Gastroesophageal sphincter (tissue), 4 donors: ENCODE results near the gene ZRANB3. TPM values are rescaled to one million over a fixed set of nuclear protein-coding genes. Genes with fewer than 3 reads are reported as not detected.
"Not testable (repeated sequence)": the region's sequence is repeated elsewhere in the genome, so short reads cannot be mapped to it uniquely, and the experiment has no call there.

Experiments
- ATAC-seq: fragments of 150-250 bp; one replicate; pipeline ENCODE4 v1.9.1; 2016; ENCODE audit warnings: mild to moderate bottlenecking, moderate library complexity
- H3K27ac ChIP-seq, 4 donors: fragments of 200-600 bp; sonication (generic) in 3 of 4; 1 replicate in 3 of 4; 2 replicates in 1 of 4; pipeline ENCODE4 v1.5.1; 2016 to 2019
- H3K27me3 ChIP-seq: fragments of 200-600 bp; sonication (generic); one replicate; pipeline ENCODE4 v1.5.1; 2019
- H3K36me3 ChIP-seq, 2 donors: fragments of 200-600 bp; sonication (generic); one replicate each; pipeline ENCODE4 v1.5.1; 2019; ENCODE audit warnings: control low read depth in 1 of 2
- H3K4me1 ChIP-seq, 3 donors: fragments of 200-600 bp; sonication (generic); 1 replicate in 2 of 3; 2 replicates in 1 of 3; pipeline ENCODE4 v1.5.1; 2016 to 2019; ENCODE audit warnings: control low read depth in 2 of 3
- H3K4me3 ChIP-seq, 2 donors: fragments of 200-600 bp; sonication (generic); one replicate each; pipeline ENCODE4 v1.5.1; 2019; ENCODE audit warnings: mild to moderate bottlenecking in 1 of 2, moderate library complexity in 1 of 2
- H3K9me3 ChIP-seq, 3 donors: fragments of 200-600 bp; sonication (generic); one replicate each; pipeline ENCODE4 v1.5.1; 2017 to 2019; ENCODE audit warnings: control low read depth in 2 of 3
- CTCF ChIP-seq, 4 experiments: fragments of 200-600 bp in 2 of 4; fragments of 450-650 bp in 2 of 4; sonication (generic) in 1 of 4; IDR thresholded peaks; one replicate each; pipeline ENCODE4 v1.5.1; 2017 to 2019; ENCODE audit warnings: antibody characterized with exemption in 4 of 4, mild to moderate bottlenecking in 2 of 4, moderate library complexity in 2 of 4
- EP300 ChIP-seq: sonication (generic); formaldehyde crosslinking; IDR thresholded peaks from one replicate; pipeline ENCODE4 v1.6.1; 2017; ENCODE audit warnings: antibody characterized with exemption, mild to moderate bottlenecking
- POLR2A ChIP-seq, 2 donors: fragments of 450-650 bp; IDR thresholded peaks; one replicate each; pipeline ENCODE4 v1.6.1; 2017; ENCODE audit warnings: antibody characterized with exemption in 2 of 2, mild to moderate bottlenecking in 2 of 2, moderate library complexity in 1 of 2
- POLR2AphosphoS5 ChIP-seq: sonication (generic); formaldehyde crosslinking; IDR thresholded peaks from one replicate; pipeline ENCODE4 v1.6.1; 2017; ENCODE audit warnings: antibody characterized with exemption
- WGBS, 2 donors: methylation state at CpG; one replicate each; pipeline ENCODE4 v1.1.5; 2018; ENCODE audit warnings: low coverage in 1 of 2; 5-methylcytosine and 5-hydroxymethylcytosine counted together
- small RNA-seq, 4 donors: library from RNA; depleted of rRNA; stranded (forward); fragments of <200 nt; gene quantifications; one replicate each; pipeline ENCODE3, GENCODE V24; 2016
- total RNA-seq, 4 donors: library from RNA; depleted of rRNA; stranded (reverse); fragments of >200 nt; gene quantifications; one replicate each; pipeline ENCODE4 v1.1.0, GENCODE V29; 2016

Gene ZRANB3
- total RNA-seq, 4 donors from 2014 or later: 1.4 to 4.6 (median 2.4) TPM

- Histone ChIP-seq H3K4me3 (no peak overlapping the region), H3K9me3 (no peaks in the 10 kb centered on the region), H3K27me3 (no peaks in the 10 kb centered on the region), H3K36me3 (peaks cover 0 to 37% of the 10 kb centered on the region in 2 donors), H3K4me1 (no peaks in the 10 kb centered on the region), H3K27ac (no peak overlapping the region)
- no peak for ATAC-seq
- 69 to 75% methylated on average over 2 of the region's 2 CpGs for WGBS, 2 donors
- TF ChIP-seq CTCF (IDR thresholded peaks at IDR 0.05) (no peak), EP300 (no peak), POLR2A (IDR thresholded peaks at IDR 0.05) (no peak), POLR2AphosphoS5 (no peak)
Observed at GRCh38 chr2:135094508-135094907, 436.5 kb downstream of the ZRANB3 start.

- ATAC-seq: no peak
- Histone ChIP-seq H3K27me3 (no peaks in the 10 kb centered on the region), H3K9me3 (no peaks in the 10 kb centered on the region), H3K36me3 (peaks cover 0 to 37% of the 10 kb centered on the region in 2 donors), H3K27ac (no peak overlapping the region), H3K4me3 (no peak overlapping the region), H3K4me1 (no peaks in the 10 kb centered on the region)
- 88 to 94% methylated on average over 1 to 2 of the region's 3 CpGs for WGBS, 2 donors
- TF ChIP-seq CTCF (IDR thresholded peaks at IDR 0.05): no peak
Observed at GRCh38 chr2:135093670-135094330, 437.2 kb downstream of the ZRANB3 start.

- H3K36me3 ChIP-seq: peaks cover 0 to 37% of the 10 kb centered on the region in 2 donors
- TF ChIP-seq POLR2A (IDR thresholded peaks at IDR 0.05) (no peak), EP300 (no peak), CTCF (IDR thresholded peaks at IDR 0.05) (no peak), POLR2AphosphoS5 (no peak)
- H3K27me3 ChIP-seq: no peaks in the 10 kb centered on the region
- H3K4me3 ChIP-seq: no peak overlapping the region
- H3K4me1 ChIP-seq: no peaks in the 10 kb centered on the region
- no peaks in the 10 kb centered on the region for H3K9me3 ChIP-seq
- no peak overlapping the region for H3K27ac ChIP-seq
- ATAC-seq: no peak
Observed at GRCh38 chr2:135093193-135093592, 437.8 kb downstream of the ZRANB3 start.

- WGBS, 2 donors: 100% methylated on average over 1 of the region's 1 CpG
- H3K9me3 ChIP-seq: no peaks in the 10 kb centered on the region
- no peak overlapping the region for H3K27ac ChIP-seq
- no peaks in the 10 kb centered on the region for H3K27me3 ChIP-seq
- H3K36me3 ChIP-seq: peaks cover 0 to 37% of the 10 kb centered on the region in 2 donors
- no peak for ATAC-seq
- H3K4me1 ChIP-seq: no peaks in the 10 kb centered on the region
- TF ChIP-seq CTCF (IDR thresholded peaks at IDR 0.05) (no peak), POLR2A (IDR thresholded peaks at IDR 0.05) (no peak), EP300 (no peak), POLR2AphosphoS5 (no peak)
- no peak overlapping the region for H3K4me3 ChIP-seq
Observed at GRCh38 chr2:135091681-135092080, 439.3 kb downstream of the ZRANB3 start.

- not testable (repeated sequence) for H3K27me3 ChIP-seq, H3K4me1 ChIP-seq, H3K27ac ChIP-seq, ATAC-seq, H3K9me3 ChIP-seq, H3K4me3 ChIP-seq
- peaks cover 0 to 24% of the 10 kb centered on the region in 2 donors for H3K36me3 ChIP-seq
- 85 to 100% methylated on average over 3 to 4 of the region's 4 CpGs for WGBS, 2 donors
Observed at GRCh38 chr2:135089597-135089996, 441.4 kb downstream of the ZRANB3 start.

Small RNA genes lying within 50 kb of the gene (small RNA-seq; reads per million reads assigned to genes)
- gene SNORA40B: 0.49 to 1.5 (median 0.78) reads per million in 4 donors

Other genes with a start within 250 kb of the ZRANB3 start
- 10 to 100 TPM; 15.9 to 27.9 (median 22.8) TPM for gene R3HDM1, start 266 bp upstream of the ZRANB3 start, total RNA-seq
- gene UBXN4, start 210.6 kb upstream of the ZRANB3 start, total RNA-seq: 10 to 100 TPM; 41.0 to 75.6 (median 59.9) TPM